HepG2 (cell line): ENCODE data around the gene TUBB3. TPM values are rescaled to one million over a fixed set of nuclear protein-coding genes. Genes with fewer than 3 reads are reported as not detected.

Experiments
- CBX5 ChIP-seq: sonication (generic); formaldehyde crosslinking; IDR thresholded peaks from 2 replicates; pipeline ENCODE4 v1.4.0; 2020; ENCODE audit warnings: missing genetic modification reagents, borderline replicate concordance
- CHCHD3 ChIP-seq: sonication (generic); formaldehyde crosslinking; IDR thresholded peaks from 2 replicates; pipeline ENCODE4 v1.8.0; 2022; ENCODE audit warnings: mild to moderate bottlenecking, missing genetic modification reagents, moderate library complexity
- MEF2D ChIP-seq: sonication (generic); formaldehyde crosslinking; IDR thresholded peaks from 2 replicates; pipeline ENCODE4 v1.5.1; 2020; ENCODE audit warnings: mild to moderate bottlenecking, missing genetic modification reagents
- NR2C2 ChIP-seq: sonication (generic); formaldehyde crosslinking; IDR thresholded peaks from 2 replicates; pipeline ENCODE4 v1.4.0; 2020; ENCODE audit warnings: missing genetic modification reagents, mild to moderate bottlenecking, moderate library complexity, borderline replicate concordance
- SIN3B ChIP-seq: fragments of 150-350 bp; IDR thresholded peaks from 2 replicates; pipeline ENCODE4 v1.6.1; 2014; ENCODE audit warnings: low read length
- ZFYVE20 ChIP-seq: sonication (generic); formaldehyde crosslinking; IDR thresholded peaks from 2 replicates; pipeline ENCODE4 v1.8.0; 2023; ENCODE audit warnings: low read depth, mild to moderate bottlenecking, moderate library complexity, missing genetic modification reagents, borderline replicate concordance
- ZNF10 ChIP-seq: sonication (generic); formaldehyde crosslinking; IDR thresholded peaks from 2 replicates; pipeline ENCODE4 v1.4.0; 2020; ENCODE audit warnings: mild to moderate bottlenecking, low read depth, missing genetic modification reagents, borderline replicate concordance
- ZNF17 ChIP-seq: sonication (generic); formaldehyde crosslinking; IDR thresholded peaks from 2 replicates; pipeline ENCODE4 v1.5.0; 2020; ENCODE audit warnings: mild to moderate bottlenecking, missing genetic modification reagents
- ZNF501 ChIP-seq: sonication (generic); formaldehyde crosslinking; IDR thresholded peaks from 2 replicates; pipeline ENCODE4 v1.5.1; 2020; ENCODE audit warnings: mild to moderate bottlenecking, moderate library complexity, missing genetic modification reagents
- ZNF660 ChIP-seq: sonication (generic); formaldehyde crosslinking; IDR thresholded peaks from 2 replicates; pipeline ENCODE4 v1.5.1; 2020; ENCODE audit warnings: mild to moderate bottlenecking, low read depth, missing genetic modification reagents, borderline replicate concordance
- ZNF713 ChIP-seq: sonication (generic); formaldehyde crosslinking; IDR thresholded peaks from 2 replicates; pipeline ENCODE4 v1.4.0; 2020; ENCODE audit warnings: mild to moderate bottlenecking, missing genetic modification reagents
- ZNF761 ChIP-seq: sonication (generic); formaldehyde crosslinking; conservative IDR thresholded peaks from 2 replicates; pipeline ENCODE4 v1.4.0; 2020; ENCODE audit warnings: mild to moderate bottlenecking, missing genetic modification reagents
- polyA plus RNA-seq, 8 experiments: library from polyadenylated mRNA; depleted of rRNA in 3 of 8; stranded (reverse) in 7 of 8; unstranded in 1 of 8; fragments of >200 nt; fragmentation: Illumina TruSeq in 4 of 8; extraction: Trizol in 4 of 8; gene quantifications; 2 replicates each; pipeline versions ENCODE4 v1.2.1 to v1.2.3, GENCODE V29; 2011 to 2016; ENCODE audit warnings: low read depth in 4 of 8, missing spikeins in 1 of 8, mixed read lengths in 1 of 8; ENCODE audit not compliant: insufficient read depth in 1 of 8
- total RNA-seq, 5 experiments: library from RNA; depleted of rRNA; stranded (reverse); fragments of >200 nt; fragmentation: Illumina TruSeq; extraction: Trizol; gene quantifications; 2 replicates each; pipeline ENCODE4 v1.2.3, GENCODE V29; 2016; ENCODE audit warnings: low read depth in 1 of 5
- TF ChIP-seq, protein P1 (sequence below): sonication (generic); formaldehyde crosslinking; IDR thresholded peaks from 2 replicates; pipeline ENCODE4; 2020; ENCODE audit warnings: missing genetic modification reagents, mild to moderate bottlenecking, borderline replicate concordance
- TF ChIP-seq, protein P2 (sequence below): sonication (generic); formaldehyde crosslinking; IDR thresholded peaks from 2 replicates; pipeline ENCODE4 v1.8.0; 2022; ENCODE audit warnings: mild to moderate bottlenecking, missing genetic modification reagents, moderate library complexity
- TF ChIP-seq, protein P3 (sequence below): sonication (generic); formaldehyde crosslinking; IDR thresholded peaks from 2 replicates; pipeline ENCODE4 v1.5.0; 2020; ENCODE audit warnings: missing genetic modification reagents

Gene TUBB3
- total and polyA plus RNA-seq, 2 of the 13 experiments (the other 11 are each of a cell fraction or from before 2014, with no cell fraction given) = 110 to 185 TPM

DNA sequence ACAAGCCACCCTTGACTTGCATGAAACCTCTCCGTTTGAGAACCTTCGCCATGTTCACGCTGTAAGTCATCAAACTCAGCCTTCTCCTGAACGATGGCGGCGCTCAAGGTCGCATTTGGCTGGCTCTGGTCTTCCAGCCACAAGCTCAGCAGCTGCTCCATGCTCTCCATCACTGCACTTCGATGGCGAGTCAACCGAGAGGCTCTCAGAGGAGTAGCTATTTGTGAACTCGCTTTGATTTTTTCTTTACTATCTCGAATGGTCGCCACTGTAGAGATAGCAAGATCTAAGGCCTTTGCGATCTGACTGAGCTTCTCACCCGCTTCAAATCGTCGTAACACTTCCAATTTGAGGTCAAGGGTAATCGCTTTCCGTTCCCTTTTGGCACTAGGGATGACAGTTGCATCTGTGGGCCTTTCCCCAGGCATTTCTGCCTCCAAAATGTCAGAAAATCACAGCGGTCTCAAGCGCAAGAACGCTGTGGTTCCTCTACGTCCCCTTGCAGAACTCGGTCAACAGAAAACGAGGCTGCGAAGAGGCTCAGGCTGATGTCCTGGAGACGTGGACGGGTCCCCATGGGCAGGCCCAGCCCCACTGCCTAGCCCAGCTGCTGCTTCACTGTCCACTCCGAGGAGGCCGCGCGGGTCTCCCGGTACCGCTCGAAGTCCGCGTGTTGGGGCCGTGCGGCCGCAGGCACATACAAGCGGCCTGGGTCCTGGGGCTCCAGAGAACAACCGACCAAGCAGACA lies 48.5 kb downstream of the TUBB3 start (continued):
- TF ChIP-seq, protein P1, sequence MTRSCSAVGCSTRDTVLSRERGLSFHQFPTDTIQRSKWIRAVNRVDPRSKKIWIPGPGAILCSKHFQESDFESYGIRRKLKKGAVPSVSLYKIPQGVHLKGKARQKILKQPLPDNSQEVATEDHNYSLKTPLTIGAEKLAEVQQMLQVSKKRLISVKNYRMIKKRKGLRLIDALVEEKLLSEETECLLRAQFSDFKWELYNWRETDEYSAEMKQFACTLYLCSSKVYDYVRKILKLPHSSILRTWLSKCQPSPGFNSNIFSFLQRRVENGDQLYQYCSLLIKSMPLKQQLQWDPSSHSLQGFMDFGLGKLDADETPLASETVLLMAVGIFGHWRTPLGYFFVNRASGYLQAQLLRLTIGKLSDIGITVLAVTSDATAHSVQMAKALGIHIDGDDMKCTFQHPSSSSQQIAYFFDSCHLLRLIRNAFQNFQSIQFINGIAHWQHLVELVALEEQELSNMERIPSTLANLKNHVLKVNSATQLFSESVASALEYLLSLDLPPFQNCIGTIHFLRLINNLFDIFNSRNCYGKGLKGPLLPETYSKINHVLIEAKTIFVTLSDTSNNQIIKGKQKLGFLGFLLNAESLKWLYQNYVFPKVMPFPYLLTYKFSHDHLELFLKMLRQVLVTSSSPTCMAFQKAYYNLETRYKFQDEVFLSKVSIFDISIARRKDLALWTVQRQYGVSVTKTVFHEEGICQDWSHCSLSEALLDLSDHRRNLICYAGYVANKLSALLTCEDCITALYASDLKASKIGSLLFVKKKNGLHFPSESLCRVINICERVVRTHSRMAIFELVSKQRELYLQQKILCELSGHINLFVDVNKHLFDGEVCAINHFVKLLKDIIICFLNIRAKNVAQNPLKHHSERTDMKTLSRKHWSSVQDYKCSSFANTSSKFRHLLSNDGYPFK (CRISPR knock-in tag) = peak; percentile 75; the same call in 1 of the 2 replicates
- TF ChIP-seq ZNF660 (CRISPR knock-in tag) (peak; percentile 94), ZNF761 (CRISPR knock-in tag) (0 out of 2 replicates have a peak, but pooled peaks have one; percentile 20), ZNF10 (CRISPR knock-in tag) (0 out of 2 replicates have a peak, but pooled peaks have one; percentile 90), NR2C2 (CRISPR knock-in tag) (no peak), ZNF501 (CRISPR knock-in tag) (peak; percentile 86), MEF2D (CRISPR knock-in tag) (peak; percentile 56; the same call in 1 of the 2 replicates), ZNF713 (CRISPR knock-in tag) (0 out of 2 replicates have a peak, but pooled peaks have one; percentile 27), ZNF17 (CRISPR knock-in tag) (0 out of 2 replicates have a peak, but pooled peaks have one; percentile 6), CBX5 (CRISPR knock-in tag) (peak; percentile 9; the same call in 1 of the 2 replicates), ZFYVE20 (CRISPR knock-in tag) (0 out of 2 replicates have a peak, but pooled peaks have one; percentile 33), CHCHD3 (CRISPR knock-in tag) (peak; percentile 49; the same call in 1 of the 2 replicates), SIN3B (no peak)
- TF ChIP-seq, protein P2, sequence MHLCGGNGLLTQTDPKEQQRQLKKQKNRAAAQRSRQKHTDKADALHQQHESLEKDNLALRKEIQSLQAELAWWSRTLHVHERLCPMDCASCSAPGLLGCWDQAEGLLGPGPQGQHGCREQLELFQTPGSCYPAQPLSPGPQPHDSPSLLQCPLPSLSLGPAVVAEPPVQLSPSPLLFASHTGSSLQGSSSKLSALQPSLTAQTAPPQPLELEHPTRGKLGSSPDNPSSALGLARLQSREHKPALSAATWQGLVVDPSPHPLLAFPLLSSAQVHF (CRISPR knock-in tag) = peak; percentile 73
- TF ChIP-seq, protein P3, sequence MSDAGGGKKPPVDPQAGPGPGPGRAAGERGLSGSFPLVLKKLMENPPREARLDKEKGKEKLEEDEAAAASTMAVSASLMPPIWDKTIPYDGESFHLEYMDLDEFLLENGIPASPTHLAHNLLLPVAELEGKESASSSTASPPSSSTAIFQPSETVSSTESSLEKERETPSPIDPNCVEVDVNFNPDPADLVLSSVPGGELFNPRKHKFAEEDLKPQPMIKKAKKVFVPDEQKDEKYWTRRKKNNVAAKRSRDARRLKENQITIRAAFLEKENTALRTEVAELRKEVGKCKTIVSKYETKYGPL = peak; percentile 40; the same call in 1 of the 2 replicates
